Measurements from ENCODE around the gene IPO9. TPM values are rescaled to one million over a fixed set of nuclear protein-coding genes. Genes with fewer than 3 reads are reported as not detected.

Gene IPO9
- total and polyA plus RNA-seq, 7 donors = 8.1 to 20.2 (median 15.5) TPM

DNA sequence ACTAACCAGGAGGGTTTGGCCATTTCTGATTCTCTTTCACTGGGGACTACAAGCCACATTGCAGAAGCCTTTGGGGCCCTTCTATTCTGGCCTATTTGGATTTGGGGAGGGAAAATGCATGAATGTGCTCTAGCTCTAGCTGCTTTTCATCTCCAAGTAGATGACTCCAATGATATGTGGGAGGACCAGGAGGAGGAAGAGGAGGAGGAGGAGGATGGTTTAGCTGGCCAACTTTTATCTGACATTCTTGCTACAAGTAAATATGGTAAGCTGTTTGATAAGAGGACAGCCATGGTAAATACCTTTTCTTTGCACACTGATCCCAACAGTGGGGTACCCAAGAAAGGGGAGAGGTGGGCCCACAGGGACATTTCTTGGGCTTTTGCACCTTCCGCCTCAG, 45.7 kb downstream of the IPO9 start:
- Histone ChIP-seq H3K36me3 (peaks cover 14 to 67% (median 39%) of the 10 kb centered on the region in 4 donors), H3K27ac (no peak overlapping the region), H3K4me1 (peaks cover 0 to 9% (median 7%) of the 10 kb centered on the region in 4 donors), H3K4me3 (no peak overlapping the region), H3K27me3 (no peaks in the 10 kb centered on the region), H3K9me3 (no peaks in the 10 kb centered on the region)
- 98 to 100% methylated on average over 1 of the region's 1 CpG for WGBS, 2 donors
- intact Hi-C loops (cut with DNase I) = no loop called here
- TF ChIP-seq, protein P1, sequence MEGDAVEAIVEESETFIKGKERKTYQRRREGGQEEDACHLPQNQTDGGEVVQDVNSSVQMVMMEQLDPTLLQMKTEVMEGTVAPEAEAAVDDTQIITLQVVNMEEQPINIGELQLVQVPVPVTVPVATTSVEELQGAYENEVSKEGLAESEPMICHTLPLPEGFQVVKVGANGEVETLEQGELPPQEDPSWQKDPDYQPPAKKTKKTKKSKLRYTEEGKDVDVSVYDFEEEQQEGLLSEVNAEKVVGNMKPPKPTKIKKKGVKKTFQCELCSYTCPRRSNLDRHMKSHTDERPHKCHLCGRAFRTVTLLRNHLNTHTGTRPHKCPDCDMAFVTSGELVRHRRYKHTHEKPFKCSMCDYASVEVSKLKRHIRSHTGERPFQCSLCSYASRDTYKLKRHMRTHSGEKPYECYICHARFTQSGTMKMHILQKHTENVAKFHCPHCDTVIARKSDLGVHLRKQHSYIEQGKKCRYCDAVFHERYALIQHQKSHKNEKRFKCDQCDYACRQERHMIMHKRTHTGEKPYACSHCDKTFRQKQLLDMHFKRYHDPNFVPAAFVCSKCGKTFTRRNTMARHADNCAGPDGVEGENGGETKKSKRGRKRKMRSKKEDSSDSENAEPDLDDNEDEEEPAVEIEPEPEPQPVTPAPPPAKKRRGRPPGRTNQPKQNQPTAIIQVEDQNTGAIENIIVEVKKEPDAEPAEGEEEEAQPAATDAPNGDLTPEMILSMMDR (IDR thresholded peaks at IDR 0.05) = no peak
- no peak for TF ChIP-seq EP300 (IDR thresholded peaks at IDR 0.05)
- TF ChIP-seq POLR2A (IDR thresholded peaks at IDR 0.05) = no peak
- TF ChIP-seq POLR2AphosphoS5 (IDR thresholded peaks at IDR 0.05) = no peak
- no peak for DNase-seq

DNA sequence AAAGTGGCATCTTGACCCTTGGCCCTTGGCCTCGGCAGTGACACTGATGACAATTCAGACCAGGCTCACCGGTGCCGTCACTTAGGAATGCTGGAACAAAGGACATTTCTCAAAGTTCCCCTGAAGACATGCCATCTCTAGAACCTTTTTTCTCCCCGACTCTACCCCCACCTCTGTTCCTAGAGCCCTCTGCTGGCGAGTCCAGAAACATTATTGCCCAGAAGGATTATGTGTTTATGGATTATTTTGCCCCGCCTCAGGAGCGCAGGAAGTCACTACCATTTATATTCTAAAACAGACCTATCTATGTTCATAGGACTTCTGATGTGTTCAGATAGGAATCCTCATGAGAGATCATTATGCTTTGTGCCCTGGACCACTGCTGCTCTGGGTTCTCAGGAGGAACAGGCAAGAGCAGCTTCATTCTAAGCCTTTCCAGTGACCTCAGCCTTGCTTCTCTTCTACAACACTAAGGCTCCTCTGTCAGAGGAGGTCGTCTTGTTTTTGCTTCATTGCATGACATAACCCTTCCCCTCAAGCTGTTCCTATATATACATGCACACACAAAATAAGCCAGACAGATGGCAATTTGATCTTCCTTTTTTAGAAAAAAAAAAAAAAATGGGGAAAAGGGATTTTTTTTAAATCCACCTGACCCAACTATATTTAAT, 47.3 kb downstream of the IPO9 start:
- H3K4me3 ChIP-seq = no peak overlapping the region
- 46 to 74% methylated on average over 8 of the region's 8 CpGs for WGBS, 2 donors
- no peak overlapping the region for H3K27ac ChIP-seq

DNA sequence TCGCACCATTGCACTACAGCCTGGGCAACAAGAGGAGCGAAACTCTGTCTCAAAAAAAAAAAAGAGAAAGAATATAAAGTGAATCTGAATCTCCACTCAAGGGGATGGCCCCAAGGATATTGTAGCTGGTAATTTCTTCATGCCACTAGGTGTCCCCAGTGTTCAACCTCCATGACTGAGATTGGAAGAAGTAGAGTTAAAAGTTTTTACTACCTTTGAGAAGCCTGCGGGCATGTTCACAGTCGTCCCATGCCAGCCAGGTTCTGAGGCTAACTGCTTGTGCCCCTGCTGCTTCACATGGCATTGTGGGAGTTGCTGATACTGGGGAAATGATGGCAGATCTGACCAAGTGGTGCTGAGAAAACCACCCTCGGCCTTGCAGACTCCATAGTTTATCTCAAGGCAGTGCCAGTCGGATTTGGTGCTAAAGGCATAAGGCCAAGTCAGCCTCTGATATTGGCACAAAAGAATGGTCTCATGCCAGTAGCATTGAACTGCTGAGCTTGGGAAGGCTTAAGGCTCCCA, 49.0 kb downstream of the IPO9 start:
- no peaks in the 10 kb centered on the region for H3K9me3 ChIP-seq
- H3K4me1 ChIP-seq = peaks cover 0 to 11% (median 9%) of the 10 kb centered on the region in 4 donors
- no peak for DNase-seq
- TF ChIP-seq, protein P1 (IDR thresholded peaks at IDR 0.05) = peak in 3 of 4 experiments; percentile 58 to 66 (median 62)
- TF ChIP-seq POLR2A (IDR thresholded peaks at IDR 0.05) (no peak), POLR2AphosphoS5 (IDR thresholded peaks at IDR 0.05) (peak in 2 of 4 donors; percentile 20 to 24)
- no peaks in the 10 kb centered on the region for H3K27me3 ChIP-seq
- 53 to 63% methylated on average over 6 of the region's 6 CpGs for WGBS, 2 donors
- H3K27ac ChIP-seq = peak overlapping the region in 3 of 4 donors; percentile 42 to 47 (median 43)
- intact Hi-C loops (cut with DNase I) = loop anchor here (2.0 kb wide), 1 partner anchor 95 kb away; no protein-coding TSS in a partner anchor
- peaks cover 0 to 34% (median 16%) of the 10 kb centered on the region in 4 donors for H3K36me3 ChIP-seq
- H3K4me3 ChIP-seq = no peak overlapping the region

More for the DNA sequence above, 47.3 kb downstream of the IPO9 start:
- Histone ChIP-seq H3K27me3 (no peaks in the 10 kb centered on the region), H3K9me3 (no peaks in the 10 kb centered on the region), H3K36me3 (peaks cover 4 to 51% (median 30%) of the 10 kb centered on the region in 4 donors), H3K4me1 (peaks cover 0 to 9% (median 7%) of the 10 kb centered on the region in 4 donors)
- no peak for DNase-seq
- intact Hi-C loops (cut with DNase I) = no loop called here
- TF ChIP-seq, protein P1 (IDR thresholded peaks at IDR 0.05) = peak in 2 of 4 experiments; percentile 11 to 32
- TF ChIP-seq POLR2A (IDR thresholded peaks at IDR 0.05) = no peak

DNA sequence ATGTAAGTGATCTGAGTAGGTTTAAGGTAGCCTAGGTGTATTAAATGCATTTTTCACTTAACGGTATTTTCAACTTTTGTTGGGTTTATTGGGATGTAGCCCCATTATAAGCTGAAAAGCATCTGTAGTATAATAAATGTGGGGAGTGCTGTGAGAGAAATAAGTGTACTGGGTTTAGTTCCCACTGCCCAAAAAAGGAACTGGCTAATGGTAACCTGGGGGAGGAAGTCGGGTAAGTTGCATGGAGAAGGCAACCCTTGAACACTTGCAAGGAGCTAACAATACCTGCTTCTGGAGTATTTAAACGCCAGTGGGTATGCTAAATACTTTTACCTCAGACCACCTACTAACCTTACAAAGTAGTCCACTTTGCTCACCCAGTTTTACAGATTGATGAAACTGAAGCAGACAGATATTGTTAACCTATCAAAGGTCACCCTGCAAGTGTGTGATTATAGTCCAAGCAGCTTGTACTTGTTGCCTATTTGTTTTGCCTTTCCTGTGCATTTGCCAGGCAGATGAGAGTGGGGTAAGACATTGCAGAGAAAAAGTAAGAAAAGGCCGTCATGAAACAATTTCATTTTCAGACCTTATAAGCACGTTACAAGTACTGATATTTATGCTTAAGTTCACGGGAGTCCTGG, 52.1 kb downstream of the IPO9 start:
- no peak for DNase-seq
- intact Hi-C loops (cut with DNase I) = no loop called here
- Histone ChIP-seq H3K27ac (no peak overlapping the region), H3K4me1 (peaks cover 0 to 41% (median 34%) of the 10 kb centered on the region in 4 donors), H3K9me3 (no peaks in the 10 kb centered on the region), H3K36me3 (peaks cover 0 to 4% (median under 1%) of the 10 kb centered on the region in 4 donors), H3K4me3 (no peak overlapping the region), H3K27me3 (no peaks in the 10 kb centered on the region)
- TF ChIP-seq POLR2A (IDR thresholded peaks at IDR 0.05) (no peak), EP300 (IDR thresholded peaks at IDR 0.05) (no peak), POLR2AphosphoS5 (IDR thresholded peaks at IDR 0.05) (no peak)
- TF ChIP-seq, protein P1 (IDR thresholded peaks at IDR 0.05) = no peak
- 61 to 73% methylated on average over 6 of the region's 6 CpGs for WGBS, 2 donors

All from sigmoid colon (tissue), 7 donors.